Fibroblast of lung (primary cell): ENCODE data around the gene TPBG. TPM values are rescaled to one million over a fixed set of nuclear protein-coding genes. Genes with fewer than 3 reads are reported as not detected.
A peak's percentile ranks its signal among the peaks of the same experiment; 100 is the strongest.

Experiments
- DNase-seq, 2 donors: peaks; one replicate each; pipeline versions ENCODE4 v3.0.0 to v3.0.0-alpha.2; 2010; ENCODE audit warnings: low read depth in 2 of 2
- H2AFZ ChIP-seq: 2 replicates; pipeline ENCODE4 v1.5.1; 2012; ENCODE audit warnings: low read length, control low read depth, inconsistent platforms
- H3K27ac ChIP-seq: 2 replicates; pipeline ENCODE4 v1.5.1; 2011; ENCODE audit warnings: low read length, control low read depth; ENCODE audit not compliant: insufficient read depth
- H3K27me3 ChIP-seq: 2 replicates; pipeline ENCODE4 v1.5.1; 2011; ENCODE audit warnings: mild to moderate bottlenecking, low read length; ENCODE audit not compliant: control insufficient read depth, insufficient read depth
- H3K36me3 ChIP-seq: 2 replicates; pipeline ENCODE4 v1.5.1; 2011; ENCODE audit warnings: low read length; ENCODE audit not compliant: control insufficient read depth, insufficient read depth
- H3K4me1 ChIP-seq: 2 replicates; pipeline ENCODE4 v1.5.1; 2011; ENCODE audit warnings: low read length; ENCODE audit not compliant: control insufficient read depth, insufficient read depth; ENCODE audit errors: extremely low read depth
- H3K4me2 ChIP-seq: 2 replicates; pipeline ENCODE4 v1.5.1; 2011; ENCODE audit warnings: low read length, control low read depth; ENCODE audit not compliant: insufficient read depth; ENCODE audit errors: extremely low read depth
- H3K4me3 ChIP-seq, 4 experiments: fragments of 200-600 bp in 1 of 4; sonication (generic) in 1 of 4; replicated peaks in 1 of 4; 2 replicates each; pipeline ENCODE4 v1.5.1; 2011 to 2016; ENCODE audit warnings: low read length in 4 of 4, low read depth in 3 of 4, mild to moderate bottlenecking in 3 of 4, control low read depth in 2 of 4, inconsistent platforms in 1 of 4, mixed read lengths in 1 of 4; ENCODE audit not compliant: insufficient read depth in 1 of 4; ENCODE audit errors: control extremely low read depth in 1 of 4
- H3K79me2 ChIP-seq: 2 replicates; pipeline ENCODE4 v1.5.1; 2012; ENCODE audit warnings: mild to moderate bottlenecking, low read length, inconsistent platforms; ENCODE audit not compliant: control insufficient read depth, insufficient read depth
- H3K9ac ChIP-seq: 2 replicates; pipeline ENCODE4 v1.5.1; 2011; ENCODE audit warnings: mild to moderate bottlenecking, low read length, control low read depth; ENCODE audit not compliant: insufficient read depth
- H3K9me3 ChIP-seq: 2 replicates; pipeline ENCODE4 v1.5.1; 2012; ENCODE audit warnings: low read depth, low read length; ENCODE audit not compliant: control insufficient read depth, insufficient read depth
- H4K20me1 ChIP-seq: 2 replicates; pipeline ENCODE4 v1.5.1; 2011; ENCODE audit warnings: low read length; ENCODE audit not compliant: control insufficient read depth, insufficient read depth; ENCODE audit errors: extremely low read depth
- CTCF ChIP-seq, 2 donors: IDR thresholded peaks in 1 of 2; conservative IDR thresholded peaks in 1 of 2; 1 replicate in 1 of 2; 2 replicates in 1 of 2; pipeline ENCODE4 v1.5.1; 2011 to 2012; ENCODE audit warnings: low read length in 2 of 2, control low read depth in 1 of 2, inconsistent platforms in 1 of 2, low read depth in 1 of 2, mild to moderate bottlenecking in 1 of 2
- EZH2 ChIP-seq: IDR thresholded peaks from 2 replicates; pipeline ENCODE4 v1.5.1; 2012; ENCODE audit warnings: low read length, control low read depth, mild to moderate bottlenecking; ENCODE audit errors: missing control alignments
- polyA plus RNA-seq, 2 donors: library from polyadenylated mRNA; depleted of rRNA in 1 of 2; stranded (reverse) in 1 of 2; unstranded in 1 of 2; fragments of >200 nt; gene quantifications; 2 replicates each; pipeline ENCODE4 v1.2.1, GENCODE V29; 2011 to 2012; ENCODE audit warnings: missing spikeins in 1 of 2
- total RNA-seq: library from RNA; depleted of rRNA; stranded (reverse); fragments of >200 nt; gene quantifications from 2 replicates; pipeline ENCODE4 v1.2.1, GENCODE V29; 2014

The TPBG gene
- total and polyA plus RNA-seq, 2 donors (not counting 1 experiment from before 2014, with no cell fraction given): 31.0 to 54.6 TPM

DNA sequence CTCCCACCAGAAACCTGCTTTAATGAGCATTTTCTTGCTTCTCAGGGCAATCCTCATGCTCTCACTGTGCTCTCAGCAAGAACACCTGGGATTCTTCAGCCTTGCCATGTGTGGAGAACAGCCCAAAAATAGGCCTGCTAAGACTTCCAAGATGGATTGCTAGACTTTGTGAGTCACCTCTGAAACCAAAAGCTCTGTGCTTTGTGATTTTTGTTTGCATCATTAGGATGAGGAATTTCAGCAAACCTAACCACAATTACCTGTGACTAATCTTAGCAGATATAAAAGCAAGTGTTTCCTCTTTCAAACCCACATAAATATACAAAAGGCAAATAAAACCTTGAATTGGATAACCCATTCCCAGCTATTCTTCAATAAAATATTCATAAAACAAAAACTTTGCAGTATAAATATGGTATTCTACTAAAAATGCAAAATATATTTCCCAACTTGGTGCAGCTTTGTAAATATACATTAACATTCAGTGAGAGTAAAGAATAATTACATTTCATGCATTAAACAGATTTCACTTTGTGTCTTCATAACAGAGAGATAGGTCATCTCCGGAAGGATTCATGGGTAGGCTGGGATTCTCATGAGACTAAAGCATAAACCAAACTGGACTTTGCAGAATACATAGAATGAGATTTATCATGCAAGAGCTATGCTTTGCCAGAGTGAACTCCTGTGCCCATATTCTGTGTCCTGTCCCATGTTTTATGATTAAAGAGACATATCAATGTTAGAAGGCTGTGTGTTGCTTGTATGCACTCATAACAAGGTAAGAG lies 33.5 kb downstream of the TPBG start:
- Histone ChIP-seq H3K9me3 (no peaks in the 10 kb centered on the region), H3K4me2 (peak overlapping the region; percentile 39), H3K79me2 (no peaks in the 10 kb centered on the region), H3K9ac (no peak overlapping the region), H3K36me3 (no peaks in the 10 kb centered on the region), H3K27ac (no peak overlapping the region), H3K27me3 (no peaks in the 10 kb centered on the region), H3K4me1 (peaks cover 13% of the 10 kb centered on the region), H4K20me1 (no peaks in the 10 kb centered on the region), H2AFZ (no peak overlapping the region), H3K4me3 (no peak overlapping the region)
- no peak for TF ChIP-seq CTCF (conservative IDR thresholded peaks at IDR 0.05 in 1 of 2, IDR thresholded peaks at IDR 0.05 in 1 of 2; ENCODE audit: low read depth in 1 of 2, low read length in 2 of 2)
- no peak for TF ChIP-seq EZH2
- peak; percentile 90 to 98 for DNase-seq

DNA sequence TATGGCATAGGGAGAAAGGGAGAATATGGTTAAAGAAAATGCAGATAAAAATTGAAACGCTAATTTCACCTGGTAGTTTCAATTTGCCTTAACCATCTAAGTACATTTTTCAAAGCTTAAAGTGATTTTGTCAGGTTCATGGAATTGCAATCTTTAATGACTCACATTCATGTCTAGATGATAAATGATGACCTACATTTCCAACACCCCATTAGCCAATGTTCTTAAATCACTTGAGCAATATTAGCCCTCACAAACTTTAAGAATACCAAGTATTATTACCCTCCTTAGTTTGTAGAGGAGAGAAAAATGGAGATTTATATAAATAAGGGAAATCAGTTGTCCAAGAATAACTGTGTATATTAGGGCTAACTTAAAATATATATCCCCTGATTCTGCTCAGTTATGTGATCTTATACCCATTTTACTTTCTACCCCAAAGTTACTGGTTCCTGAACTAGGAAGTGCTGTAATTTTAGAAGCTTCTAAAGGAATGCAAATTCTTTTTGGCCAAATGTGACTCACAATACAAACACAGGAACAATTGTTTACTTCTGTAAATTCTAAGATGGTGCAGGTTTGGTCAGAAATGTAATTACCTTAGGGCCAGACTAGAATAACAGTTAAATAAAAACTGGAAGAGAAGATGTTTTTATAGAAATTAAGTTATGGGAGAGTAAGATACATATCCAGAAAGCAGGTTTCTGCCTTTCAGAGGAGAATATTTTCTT lies 34.5 kb downstream of the TPBG start:
- H3K27me3 ChIP-seq: no peaks in the 10 kb centered on the region
- H3K79me2 ChIP-seq: no peaks in the 10 kb centered on the region
- H3K4me3 ChIP-seq: no peak overlapping the region
- H3K9me3 ChIP-seq: no peaks in the 10 kb centered on the region
- H3K4me2 ChIP-seq: no peak overlapping the region
- H3K9ac ChIP-seq: no peak overlapping the region
- peak; percentile 68 to 86 for DNase-seq
- no peak for TF ChIP-seq CTCF (conservative IDR thresholded peaks at IDR 0.05 in 1 of 2, IDR thresholded peaks at IDR 0.05 in 1 of 2; ENCODE audit: low read depth in 1 of 2, low read length in 2 of 2)
- TF ChIP-seq EZH2: no peak
- no peak overlapping the region for H3K27ac ChIP-seq
- no peaks in the 10 kb centered on the region for H3K36me3 ChIP-seq
- no peak overlapping the region for H2AFZ ChIP-seq
- H4K20me1 ChIP-seq: no peaks in the 10 kb centered on the region
- H3K4me1 ChIP-seq: peaks cover 13% of the 10 kb centered on the region

DNA sequence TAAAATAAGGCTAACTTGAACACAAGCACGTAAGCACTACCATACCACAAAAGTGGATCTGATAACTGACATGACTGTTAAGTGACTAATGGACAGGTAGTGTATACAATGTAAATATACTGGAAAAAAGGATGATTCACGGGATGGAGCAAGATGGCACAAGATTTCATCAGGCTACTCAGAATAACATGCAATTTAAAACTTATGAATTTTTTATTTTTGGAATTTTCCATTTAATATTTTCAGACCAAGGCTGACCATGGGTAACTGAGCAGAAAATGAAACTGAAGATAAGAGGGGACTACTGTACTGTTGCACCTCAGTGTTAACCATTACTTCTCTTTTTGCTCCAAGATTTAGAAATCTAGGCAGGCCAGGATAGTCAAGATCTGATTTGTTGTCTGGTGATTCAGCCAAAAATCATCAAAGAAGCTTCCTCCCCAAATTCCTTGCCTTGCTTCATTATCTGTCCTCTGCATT lies 45.4 kb downstream of the TPBG start:
- DNase-seq: peak; percentile 58 to 73
- Histone ChIP-seq H3K79me2 (no peaks in the 10 kb centered on the region), H3K4me1 (peaks cover 2% of the 10 kb centered on the region), H3K9ac (no peak overlapping the region), H3K27ac (no peak overlapping the region), H2AFZ (no peak overlapping the region), H4K20me1 (no peaks in the 10 kb centered on the region), H3K4me3 (no peak overlapping the region), H3K36me3 (no peaks in the 10 kb centered on the region), H3K27me3 (no peaks in the 10 kb centered on the region), H3K9me3 (no peaks in the 10 kb centered on the region), H3K4me2 (no peak overlapping the region)
- TF ChIP-seq EZH2 (no peak), CTCF (conservative IDR thresholded peaks at IDR 0.05 in 1 of 2, IDR thresholded peaks at IDR 0.05 in 1 of 2; ENCODE audit: low read depth in 1 of 2, low read length in 2 of 2) (no peak)
